ENCODE measurements around the gene USH2A.
"Not testable (repeated sequence)": the region's sequence is repeated elsewhere in the genome, so short reads cannot be mapped to it uniquely, and the experiment has no call there.

USH2A gene

GRCh38 chr1:216390956-216391355 lies 32.3 kb downstream of the USH2A start:
- DNase-seq: no peak

- DNase-seq: no peak
Observed at GRCh38 chr1:216389774-216390173, 33.5 kb downstream of the USH2A start.

- no peak for DNase-seq
Observed at GRCh38 chr1:216388558-216388957, 34.7 kb downstream of the USH2A start.

- no peak for DNase-seq
Observed at GRCh38 chr1:216387782-216388181, 35.5 kb downstream of the USH2A start.

- DNase-seq: no peak
Observed at GRCh38 chr1:216379441-216379840, 43.8 kb downstream of the USH2A start.

GRCh38 chr1:216368249-216368648 lies 55.0 kb downstream of the USH2A start:
- DNase-seq: no peak

GRCh38 chr1:216366979-216367378 lies 56.3 kb downstream of the USH2A start:
- DNase-seq: no peak

GRCh38 chr1:216356945-216357344 lies 66.3 kb downstream of the USH2A start:
- no peak for DNase-seq

GRCh38 chr1:216350186-216350585 lies 73.1 kb downstream of the USH2A start:
- DNase-seq: no peak

- DNase-seq: no peak
Observed at GRCh38 chr1:216346526-216346925, 76.7 kb downstream of the USH2A start.

- DNase-seq: not testable (repeated sequence)
Observed at GRCh38 chr1:216340542-216340941, 82.7 kb downstream of the USH2A start.

GRCh38 chr1:216332462-216332861 lies 90.8 kb downstream of the USH2A start:
- DNase-seq: no peak

GRCh38 chr1:216332003-216332402 lies 91.2 kb downstream of the USH2A start:
- DNase-seq: no peak

- DNase-seq: no peak
Observed at GRCh38 chr1:216331211-216331610, 92.0 kb downstream of the USH2A start.

GRCh38 chr1:216330262-216330661 lies 93.0 kb downstream of the USH2A start:
- no peak for DNase-seq

GRCh38 chr1:216325946-216326345 lies 97.3 kb downstream of the USH2A start:
- no peak for DNase-seq

- DNase-seq: no peak
Observed at GRCh38 chr1:216325336-216325735, 97.9 kb downstream of the USH2A start.

- no peak for DNase-seq
Observed at GRCh38 chr1:216323344-216323743, 99.9 kb downstream of the USH2A start.

GRCh38 chr1:216314379-216315095 lies 108.7 kb downstream of the USH2A start:
- no peak for DNase-seq

GRCh38 chr1:216310776-216311175 lies 112.5 kb downstream of the USH2A start:
- DNase-seq: no peak

GRCh38 chr1:216306830-216307229 lies 116.4 kb downstream of the USH2A start:
- DNase-seq: no peak

GRCh38 chr1:216303690-216304089 lies 119.6 kb downstream of the USH2A start:
- DNase-seq: no peak

- DNase-seq: no peak
Observed at GRCh38 chr1:216293683-216294082, 129.6 kb downstream of the USH2A start.

- no peak for DNase-seq
Observed at GRCh38 chr1:216290074-216290473, 133.2 kb downstream of the USH2A start.

- no peak for DNase-seq
Observed at GRCh38 chr1:216285052-216285451, 138.2 kb downstream of the USH2A start.
